HL-60 (cell line): ENCODE measurements around the gene ARID1B.

ENCODE experiments used
- DNase-seq, 2 experiments: peaks; one replicate each; pipeline ENCODE4 v3.0.0-alpha.2; 2010 to 2020; ENCODE audit warnings: low read depth in 1 of 2, low spot score in 1 of 2
- H3K27ac ChIP-seq: fragments of 250-450 bp; sonication (Bioruptor Pico); replicated peaks from 2 replicates; pipeline ENCODE4 v1.5.1; 2020; ENCODE audit warnings: mild to moderate bottlenecking, moderate library complexity
- H3K27me3 ChIP-seq: fragments of 250-450 bp; sonication (Bioruptor Pico); 2 replicates; pipeline ENCODE4 v1.5.1; 2021; ENCODE audit warnings: mild to moderate bottlenecking, moderate library complexity; ENCODE audit not compliant: insufficient read depth, poor library complexity, severe bottlenecking
- H3K4me3 ChIP-seq: replicated peaks from 2 replicates; pipeline ENCODE4 v1.5.1; 2011; ENCODE audit warnings: mild to moderate bottlenecking, control low read depth, low read length; ENCODE audit not compliant: insufficient read depth
- GABPA ChIP-seq: IDR thresholded peaks from 2 replicates; pipeline ENCODE4 v1.6.1; 2012; ENCODE audit warnings: low read depth
- POLR2AphosphoS5 ChIP-seq: IDR thresholded peaks from 2 replicates; pipeline ENCODE4 v1.6.1; 2012; ENCODE audit warnings: low read depth
- SPI1 ChIP-seq: IDR thresholded peaks from 2 replicates; pipeline ENCODE4 v1.6.1; 2012; ENCODE audit warnings: low read depth, mild to moderate bottlenecking, borderline replicate concordance
- TF ChIP-seq, protein P1 (sequence below): IDR thresholded peaks from 2 replicates; pipeline ENCODE4 v1.6.1; 2012; ENCODE audit warnings: low read depth; ENCODE audit not compliant: insufficient replicate concordance
- TF ChIP-seq, protein P2 (sequence below): IDR thresholded peaks from one replicate; pipeline ENCODE4 v1.5.1; 2011; ENCODE audit warnings: low read length, control low read depth, inconsistent platforms; ENCODE audit not compliant: insufficient read depth

Gene ARID1B

DNA sequence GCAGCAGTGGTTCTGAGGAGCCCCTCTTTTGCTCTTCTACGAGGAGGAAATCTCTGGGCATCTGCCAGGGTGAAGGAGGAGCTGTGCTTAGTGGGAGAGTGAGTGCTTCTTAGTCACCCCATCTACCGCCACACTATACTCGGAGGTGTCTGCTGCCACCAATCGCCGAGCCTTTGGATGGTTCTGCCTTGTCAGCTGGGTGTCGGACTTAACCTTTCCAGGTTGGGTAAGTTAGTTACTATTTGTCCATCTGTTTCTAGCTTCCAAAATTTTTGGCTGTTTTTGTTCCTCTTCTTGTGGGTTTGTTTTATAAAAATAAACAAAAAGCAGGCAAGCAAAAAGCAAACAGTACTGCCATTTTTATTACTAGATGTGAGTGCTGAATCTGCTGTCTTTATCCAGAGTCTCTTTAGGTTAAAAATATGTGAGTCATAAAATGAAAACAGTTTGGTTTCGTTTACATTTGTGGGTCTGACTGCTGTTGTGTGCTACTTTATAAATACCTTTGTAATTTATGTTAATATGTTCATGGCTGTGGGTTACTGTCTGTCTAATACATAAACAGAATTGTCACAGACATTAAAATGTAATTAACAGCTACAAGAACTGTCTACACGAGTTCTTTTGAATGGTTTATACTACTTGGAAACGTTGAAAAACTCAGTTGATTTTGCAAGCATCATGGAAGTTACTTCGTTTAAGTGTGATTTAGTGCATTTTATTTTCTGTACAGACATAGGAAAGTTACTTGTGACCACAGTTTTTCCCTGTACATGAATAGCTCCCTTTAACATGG, 89.2 kb downstream of the ARID1B start:
- H3K4me3 ChIP-seq, result no peak overlapping the region
- no peak for TF ChIP-seq POLR2AphosphoS5
- TF ChIP-seq SPI1, result no peak
- TF ChIP-seq, protein P1, sequence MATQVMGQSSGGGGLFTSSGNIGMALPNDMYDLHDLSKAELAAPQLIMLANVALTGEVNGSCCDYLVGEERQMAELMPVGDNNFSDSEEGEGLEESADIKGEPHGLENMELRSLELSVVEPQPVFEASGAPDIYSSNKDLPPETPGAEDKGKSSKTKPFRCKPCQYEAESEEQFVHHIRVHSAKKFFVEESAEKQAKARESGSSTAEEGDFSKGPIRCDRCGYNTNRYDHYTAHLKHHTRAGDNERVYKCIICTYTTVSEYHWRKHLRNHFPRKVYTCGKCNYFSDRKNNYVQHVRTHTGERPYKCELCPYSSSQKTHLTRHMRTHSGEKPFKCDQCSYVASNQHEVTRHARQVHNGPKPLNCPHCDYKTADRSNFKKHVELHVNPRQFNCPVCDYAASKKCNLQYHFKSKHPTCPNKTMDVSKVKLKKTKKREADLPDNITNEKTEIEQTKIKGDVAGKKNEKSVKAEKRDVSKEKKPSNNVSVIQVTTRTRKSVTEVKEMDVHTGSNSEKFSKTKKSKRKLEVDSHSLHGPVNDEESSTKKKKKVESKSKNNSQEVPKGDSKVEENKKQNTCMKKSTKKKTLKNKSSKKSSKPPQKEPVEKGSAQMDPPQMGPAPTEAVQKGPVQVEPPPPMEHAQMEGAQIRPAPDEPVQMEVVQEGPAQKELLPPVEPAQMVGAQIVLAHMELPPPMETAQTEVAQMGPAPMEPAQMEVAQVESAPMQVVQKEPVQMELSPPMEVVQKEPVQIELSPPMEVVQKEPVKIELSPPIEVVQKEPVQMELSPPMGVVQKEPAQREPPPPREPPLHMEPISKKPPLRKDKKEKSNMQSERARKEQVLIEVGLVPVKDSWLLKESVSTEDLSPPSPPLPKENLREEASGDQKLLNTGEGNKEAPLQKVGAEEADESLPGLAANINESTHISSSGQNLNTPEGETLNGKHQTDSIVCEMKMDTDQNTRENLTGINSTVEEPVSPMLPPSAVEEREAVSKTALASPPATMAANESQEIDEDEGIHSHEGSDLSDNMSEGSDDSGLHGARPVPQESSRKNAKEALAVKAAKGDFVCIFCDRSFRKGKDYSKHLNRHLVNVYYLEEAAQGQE, result no peak
- TF ChIP-seq GABPA, result no peak
- DNase-seq, result no peak
- no peaks in the 10 kb centered on the region for H3K27me3 ChIP-seq
- H3K27ac ChIP-seq, result no peak overlapping the region

DNA sequence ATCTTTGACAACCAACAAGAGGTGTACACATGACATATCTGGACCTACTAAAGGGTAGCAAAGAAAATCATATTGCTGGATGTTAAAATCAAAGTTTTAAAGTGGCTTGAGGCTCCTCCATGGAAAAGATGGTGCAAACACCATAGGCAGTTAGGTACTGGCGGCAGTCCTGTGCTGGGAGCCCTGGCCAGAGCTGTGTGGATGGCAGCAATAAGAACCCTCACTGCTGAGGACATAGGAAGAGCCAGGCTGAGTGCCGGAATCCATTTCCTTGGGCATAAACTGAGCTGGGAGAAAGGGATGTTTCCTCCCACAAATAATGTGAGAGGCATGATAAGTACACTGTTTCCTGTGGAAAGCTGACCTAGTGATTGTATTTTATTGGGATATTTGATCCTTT, 89.9 kb downstream of the ARID1B start:
- DNase-seq, result no peak
- Histone ChIP-seq H3K4me3 (no peak overlapping the region), H3K27ac (no peak overlapping the region), H3K27me3 (no peaks in the 10 kb centered on the region)
- no peak for TF ChIP-seq POLR2AphosphoS5
- TF ChIP-seq, protein P2, sequence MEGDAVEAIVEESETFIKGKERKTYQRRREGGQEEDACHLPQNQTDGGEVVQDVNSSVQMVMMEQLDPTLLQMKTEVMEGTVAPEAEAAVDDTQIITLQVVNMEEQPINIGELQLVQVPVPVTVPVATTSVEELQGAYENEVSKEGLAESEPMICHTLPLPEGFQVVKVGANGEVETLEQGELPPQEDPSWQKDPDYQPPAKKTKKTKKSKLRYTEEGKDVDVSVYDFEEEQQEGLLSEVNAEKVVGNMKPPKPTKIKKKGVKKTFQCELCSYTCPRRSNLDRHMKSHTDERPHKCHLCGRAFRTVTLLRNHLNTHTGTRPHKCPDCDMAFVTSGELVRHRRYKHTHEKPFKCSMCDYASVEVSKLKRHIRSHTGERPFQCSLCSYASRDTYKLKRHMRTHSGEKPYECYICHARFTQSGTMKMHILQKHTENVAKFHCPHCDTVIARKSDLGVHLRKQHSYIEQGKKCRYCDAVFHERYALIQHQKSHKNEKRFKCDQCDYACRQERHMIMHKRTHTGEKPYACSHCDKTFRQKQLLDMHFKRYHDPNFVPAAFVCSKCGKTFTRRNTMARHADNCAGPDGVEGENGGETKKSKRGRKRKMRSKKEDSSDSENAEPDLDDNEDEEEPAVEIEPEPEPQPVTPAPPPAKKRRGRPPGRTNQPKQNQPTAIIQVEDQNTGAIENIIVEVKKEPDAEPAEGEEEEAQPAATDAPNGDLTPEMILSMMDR, result no peak

DNA sequence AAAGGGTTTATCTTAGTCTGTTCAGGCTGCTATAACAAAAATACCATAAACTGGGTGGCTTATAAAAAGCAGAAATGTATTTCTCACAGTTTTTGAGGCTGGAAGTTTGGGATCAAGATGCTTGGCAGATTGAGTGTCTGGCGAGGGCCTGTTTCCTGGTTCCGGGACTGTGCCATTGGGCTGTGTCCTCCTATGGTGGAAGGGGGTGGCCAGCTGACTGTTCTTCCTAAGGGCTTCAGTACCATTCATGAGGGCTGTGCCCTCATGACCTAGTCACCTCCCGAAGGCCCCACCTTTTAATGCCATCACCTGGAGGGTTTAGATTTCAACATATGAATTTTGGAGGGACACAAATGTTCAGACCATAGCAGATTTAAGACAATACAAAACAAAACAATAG, 91.2 kb downstream of the ARID1B start:
- H3K4me3 ChIP-seq, result no peak overlapping the region
- TF ChIP-seq SPI1, result no peak
- TF ChIP-seq POLR2AphosphoS5, result no peak
- TF ChIP-seq, protein P2, result no peak
- TF ChIP-seq GABPA, result no peak
- TF ChIP-seq, protein P1, result no peak
- DNase-seq, result no peak
- no peaks in the 10 kb centered on the region for H3K27me3 ChIP-seq
- H3K27ac ChIP-seq, result no peak overlapping the region

DNA sequence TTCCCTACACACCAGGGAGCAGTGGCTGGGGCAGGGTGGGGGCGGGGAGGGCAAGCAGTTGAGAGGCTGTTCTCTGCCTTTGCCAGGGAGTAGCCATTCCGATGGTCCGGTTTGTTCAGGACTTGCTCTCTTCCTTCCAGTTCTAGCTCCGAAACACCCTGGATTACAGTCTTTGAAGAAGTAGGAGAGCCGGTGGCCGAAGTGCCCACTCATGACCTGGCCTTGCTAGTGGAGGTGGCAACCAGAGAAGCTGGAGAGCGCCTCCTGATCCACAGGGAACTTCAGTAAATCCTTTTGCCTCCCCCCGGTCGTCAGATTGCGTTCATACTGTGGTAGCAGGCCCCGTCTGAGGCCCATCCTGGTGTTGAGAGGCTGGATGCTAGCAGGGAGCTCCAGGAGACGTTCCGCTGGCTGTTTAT, 92.8 kb downstream of the ARID1B start:
- Histone ChIP-seq H3K27me3 (no peaks in the 10 kb centered on the region), H3K27ac (no peak overlapping the region), H3K4me3 (no peak overlapping the region)
- DNase-seq, result no peak
- TF ChIP-seq POLR2AphosphoS5 (no peak), GABPA (no peak), SPI1 (no peak)
- TF ChIP-seq, protein P2, result no peak
- TF ChIP-seq, protein P1, result no peak
